Hepatocyte (in vitro differentiated cells): ENCODE results near the gene SH3RF3. TPM values are rescaled to one million over a fixed set of nuclear protein-coding genes. Genes with fewer than 3 reads are reported as not detected.

ENCODE experiments used
- DNase-seq: peaks from one replicate; pipeline ENCODE4 v3.0.0-alpha.2; 2016; ENCODE audit warnings: low spot score
- H2AFZ ChIP-seq: fragments of 200-600 bp; sonication (generic); 2 replicates; pipeline ENCODE4 v1.6.0; 2016; ENCODE audit warnings: antibody characterized with exemption, mild to moderate bottlenecking
- H3K27ac ChIP-seq: fragments of 200-600 bp; sonication (generic); 2 replicates; pipeline ENCODE4 v1.5.1; 2016; ENCODE audit warnings: mild to moderate bottlenecking
- H3K27me3 ChIP-seq: fragments of 200-600 bp; sonication (generic); 2 replicates; pipeline ENCODE4 v1.6.1; 2016
- H3K36me3 ChIP-seq: fragments of 200-600 bp; sonication (generic); replicated peaks from 2 replicates; pipeline ENCODE4 v1.5.1; 2016; ENCODE audit warnings: low read depth; ENCODE audit not compliant: insufficient read depth
- H3K4me1 ChIP-seq: fragments of 200-600 bp; sonication (generic); 2 replicates; pipeline ENCODE4 v1.5.1; 2016; ENCODE audit warnings: mild to moderate bottlenecking, moderate library complexity; ENCODE audit not compliant: insufficient read depth
- H3K4me2 ChIP-seq: fragments of 200-600 bp; sonication (generic); 2 replicates; pipeline ENCODE4 v1.6.0; 2016
- H3K4me3 ChIP-seq: fragments of 200-600 bp; sonication (generic); 2 replicates; pipeline ENCODE4 v1.5.1; 2016; ENCODE audit warnings: mild to moderate bottlenecking
- H3K79me2 ChIP-seq: fragments of 200-600 bp; sonication (generic); 2 replicates; pipeline ENCODE4 v1.6.0; 2017; ENCODE audit warnings: mild to moderate bottlenecking
- H3K9me2 ChIP-seq: fragments of 200-600 bp; sonication (generic); replicated peaks from 2 replicates; pipeline ENCODE4 v1.6.0; 2017; ENCODE audit warnings: mild to moderate bottlenecking; ENCODE audit not compliant: insufficient read depth
- H3K9me3 ChIP-seq: fragments of 200-600 bp; sonication (generic); 2 replicates; pipeline ENCODE4 v1.5.1; 2016; ENCODE audit warnings: low read depth, mild to moderate bottlenecking
- H4K20me1 ChIP-seq: fragments of 200-600 bp; sonication (generic); 2 replicates; pipeline ENCODE4 v1.6.0; 2016; ENCODE audit warnings: mild to moderate bottlenecking; ENCODE audit not compliant: insufficient read depth, poor library complexity, severe bottlenecking
- EZH2 ChIP-seq: fragments of 200-600 bp; sonication (generic); IDR thresholded peaks from 2 replicates; pipeline ENCODE4 v1.6.1; 2016; ENCODE audit warnings: antibody characterized with exemption, mild to moderate bottlenecking, borderline replicate concordance
- EZH2phosphoT487 ChIP-seq: fragments of 200-600 bp; sonication (generic); IDR thresholded peaks from one replicate; pipeline ENCODE4 v1.6.1; 2018; ENCODE audit warnings: antibody characterized with exemption, mild to moderate bottlenecking, low read depth, moderate library complexity; ENCODE audit not compliant: unreplicated experiment, severe bottlenecking
- WGBS: methylation state at CpG from one replicate; pipeline ENCODE4 v1.1.6; 2016; ENCODE audit warnings: low lambda C conversion rate; ENCODE audit errors: missing lambda C conversion rate; 5-methylcytosine and 5-hydroxymethylcytosine counted together
- polyA plus RNA-seq: library from polyadenylated mRNA; unstranded; fragments of >200 nt; fragmentation: Nextera tagmentation; extraction: Ambion mirVana; gene quantifications from 2 replicates; pipeline ENCODE4 v1.2.1, GENCODE V29; 2016
- total RNA-seq: library from RNA; depleted of rRNA; stranded (reverse); fragments of >200 nt; gene quantifications from 2 replicates; pipeline ENCODE4 v1.2.3, GENCODE V29; 2014
- TF ChIP-seq, protein P1 (sequence below): fragments of 200-600 bp; sonication (generic); IDR thresholded peaks from 2 replicates; pipeline ENCODE4 v1.5.1; 2016; ENCODE audit warnings: antibody characterized with exemption, mild to moderate bottlenecking; ENCODE audit not compliant: poor library complexity

The SH3RF3 gene
- total and polyA plus RNA-seq, 2 experiments from 2014 or later = 1.9 to 2.1 TPM

- WGBS = 96% methylated on average over 7 of the region's 7 CpGs
- H3K27ac ChIP-seq = no peak overlapping the region
Observed at GRCh38 chr2:109375656-109376055, 246.7 kb downstream of the SH3RF3 start.

DNA sequence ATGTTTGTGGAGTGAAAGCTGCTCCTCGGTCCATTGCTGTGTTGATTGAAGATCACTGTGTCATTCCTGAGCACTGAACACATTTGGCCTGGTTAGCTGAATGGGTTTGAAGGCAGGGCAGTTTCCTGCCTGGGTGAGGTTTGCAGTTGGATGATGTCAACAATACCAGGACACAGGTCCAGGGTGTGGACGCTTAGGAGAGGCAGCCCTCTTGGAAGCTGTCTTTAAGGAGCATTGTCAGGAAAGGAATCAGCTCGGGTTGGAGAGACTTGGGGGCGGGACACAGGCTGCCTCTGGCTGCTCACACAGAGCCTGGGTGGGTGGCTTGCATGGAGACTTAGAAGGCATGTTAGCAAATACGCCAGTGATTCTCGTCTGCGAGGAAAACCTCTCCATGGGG is 247.1 kb downstream of the SH3RF3 start:
- H3K9me3 ChIP-seq = no peaks in the 10 kb centered on the region
- H3K79me2 ChIP-seq = no peaks in the 10 kb centered on the region
- H3K9me2 ChIP-seq = no peaks in the 10 kb centered on the region
- TF ChIP-seq EZH2 (no peak), EZH2phosphoT487 (no peak)
- TF ChIP-seq, protein P1, sequence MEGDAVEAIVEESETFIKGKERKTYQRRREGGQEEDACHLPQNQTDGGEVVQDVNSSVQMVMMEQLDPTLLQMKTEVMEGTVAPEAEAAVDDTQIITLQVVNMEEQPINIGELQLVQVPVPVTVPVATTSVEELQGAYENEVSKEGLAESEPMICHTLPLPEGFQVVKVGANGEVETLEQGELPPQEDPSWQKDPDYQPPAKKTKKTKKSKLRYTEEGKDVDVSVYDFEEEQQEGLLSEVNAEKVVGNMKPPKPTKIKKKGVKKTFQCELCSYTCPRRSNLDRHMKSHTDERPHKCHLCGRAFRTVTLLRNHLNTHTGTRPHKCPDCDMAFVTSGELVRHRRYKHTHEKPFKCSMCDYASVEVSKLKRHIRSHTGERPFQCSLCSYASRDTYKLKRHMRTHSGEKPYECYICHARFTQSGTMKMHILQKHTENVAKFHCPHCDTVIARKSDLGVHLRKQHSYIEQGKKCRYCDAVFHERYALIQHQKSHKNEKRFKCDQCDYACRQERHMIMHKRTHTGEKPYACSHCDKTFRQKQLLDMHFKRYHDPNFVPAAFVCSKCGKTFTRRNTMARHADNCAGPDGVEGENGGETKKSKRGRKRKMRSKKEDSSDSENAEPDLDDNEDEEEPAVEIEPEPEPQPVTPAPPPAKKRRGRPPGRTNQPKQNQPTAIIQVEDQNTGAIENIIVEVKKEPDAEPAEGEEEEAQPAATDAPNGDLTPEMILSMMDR = no peak
- DNase-seq = no peak
- H3K27me3 ChIP-seq = no peaks in the 10 kb centered on the region
- no peak overlapping the region for H3K4me3 ChIP-seq
- no peaks in the 10 kb centered on the region for H3K36me3 ChIP-seq
- H3K27ac ChIP-seq = no peak overlapping the region
- no peaks in the 10 kb centered on the region for H4K20me1 ChIP-seq
- H3K4me2 ChIP-seq = no peak overlapping the region
- peaks cover 9% of the 10 kb centered on the region for H3K4me1 ChIP-seq
- 83% methylated on average over 7 of the region's 7 CpGs for whole genome bisulfite sequencing
- no peak overlapping the region for H2AFZ ChIP-seq

More at GRCh38 chr2:109375656-109376055, 246.7 kb downstream of the SH3RF3 start:
- no peak for TF ChIP-seq EZH2
- no peak for TF ChIP-seq EZH2phosphoT487
- TF ChIP-seq, protein P1 = no peak
- peaks cover 9% of the 10 kb centered on the region for H3K4me1 ChIP-seq
- no peaks in the 10 kb centered on the region for H3K9me2 ChIP-seq
- no peak overlapping the region for H3K4me2 ChIP-seq
- H3K27me3 ChIP-seq = no peaks in the 10 kb centered on the region
- no peaks in the 10 kb centered on the region for H3K36me3 ChIP-seq
- H3K79me2 ChIP-seq = no peaks in the 10 kb centered on the region
- no peak for DNase-seq
- no peaks in the 10 kb centered on the region for H4K20me1 ChIP-seq
- H3K9me3 ChIP-seq = no peaks in the 10 kb centered on the region
- H3K4me3 ChIP-seq = no peak overlapping the region
- no peak overlapping the region for H2AFZ ChIP-seq

- H3K79me2 ChIP-seq = no peaks in the 10 kb centered on the region
- no peak overlapping the region for H2AFZ ChIP-seq
- 88% methylated on average over 13 of the region's 13 CpGs for WGBS
- TF ChIP-seq EZH2phosphoT487 (no peak), EZH2 (no peak)
- TF ChIP-seq, protein P1 = no peak
- H3K9me3 ChIP-seq = no peaks in the 10 kb centered on the region
- H3K36me3 ChIP-seq = no peaks in the 10 kb centered on the region
- no peaks in the 10 kb centered on the region for H3K9me2 ChIP-seq
- no peak for DNase-seq
- no peaks in the 10 kb centered on the region for H3K27me3 ChIP-seq
- H4K20me1 ChIP-seq = no peaks in the 10 kb centered on the region
- H3K4me1 ChIP-seq = peaks cover 9% of the 10 kb centered on the region
- no peak overlapping the region for H3K4me2 ChIP-seq
- H3K27ac ChIP-seq = no peak overlapping the region
- no peak overlapping the region for H3K4me3 ChIP-seq
Observed at GRCh38 chr2:109376796-109377495, 247.9 kb downstream of the SH3RF3 start.
